22Rv1 (cell line): ENCODE results near the gene TM7SF2.

Source experiments
- CTCF ChIP-seq: fragments of 450-650 bp; IDR thresholded peaks from 2 replicates; pipeline ENCODE4 v1.5.1; 2017; ENCODE audit warnings: mild to moderate bottlenecking
- ZFX ChIP-seq: fragments of 450-650 bp; IDR thresholded peaks from 2 replicates; pipeline ENCODE4 v1.6.1; 2017; ENCODE audit warnings: antibody characterized with exemption, borderline replicate concordance

GRCh38 chr11:65107751-65108468 is 3.8 kb upstream of the TM7SF2 start:
- no peak for TF ChIP-seq CTCF
- TF ChIP-seq ZFX = no peak
